DND-41 (cell line): ENCODE data around the gene KLHL28.

Source experiments
- EZH2 ChIP-seq: IDR thresholded peaks from 3 replicates; pipeline ENCODE4 v1.6.1; 2012; ENCODE audit warnings: borderline replicate concordance, low read depth, mild to moderate bottlenecking, moderate library complexity, low read length, inconsistent platforms; ENCODE audit not compliant: severe bottlenecking
- TF ChIP-seq, protein P1 (sequence below): IDR thresholded peaks from 2 replicates; pipeline ENCODE4 v1.5.1; 2012; ENCODE audit warnings: borderline replicate concordance, low read length, moderate library complexity, mild to moderate bottlenecking; ENCODE audit not compliant: poor library complexity, severe bottlenecking; ENCODE audit errors: extremely low read depth

DNA sequence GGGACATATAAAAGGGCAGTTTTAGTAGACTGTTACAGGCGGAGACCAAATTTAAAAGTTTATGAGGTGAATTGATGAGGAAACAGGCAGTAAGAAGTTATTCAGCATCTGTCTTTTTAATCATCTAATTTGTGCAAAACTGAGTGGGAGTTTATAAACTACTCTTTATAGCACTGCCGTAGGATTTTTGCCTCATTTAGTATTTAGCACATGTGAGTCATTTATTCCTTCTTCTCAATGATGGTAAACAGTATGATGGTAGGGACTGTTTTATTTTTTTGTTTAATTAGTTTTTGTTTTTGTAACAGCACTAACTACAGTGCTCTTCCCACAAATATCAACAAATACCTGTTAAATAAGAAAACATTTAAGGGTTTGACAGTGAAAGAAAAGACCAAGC, 20.8 kb upstream of the KLHL28 start:
- TF ChIP-seq, protein P1, sequence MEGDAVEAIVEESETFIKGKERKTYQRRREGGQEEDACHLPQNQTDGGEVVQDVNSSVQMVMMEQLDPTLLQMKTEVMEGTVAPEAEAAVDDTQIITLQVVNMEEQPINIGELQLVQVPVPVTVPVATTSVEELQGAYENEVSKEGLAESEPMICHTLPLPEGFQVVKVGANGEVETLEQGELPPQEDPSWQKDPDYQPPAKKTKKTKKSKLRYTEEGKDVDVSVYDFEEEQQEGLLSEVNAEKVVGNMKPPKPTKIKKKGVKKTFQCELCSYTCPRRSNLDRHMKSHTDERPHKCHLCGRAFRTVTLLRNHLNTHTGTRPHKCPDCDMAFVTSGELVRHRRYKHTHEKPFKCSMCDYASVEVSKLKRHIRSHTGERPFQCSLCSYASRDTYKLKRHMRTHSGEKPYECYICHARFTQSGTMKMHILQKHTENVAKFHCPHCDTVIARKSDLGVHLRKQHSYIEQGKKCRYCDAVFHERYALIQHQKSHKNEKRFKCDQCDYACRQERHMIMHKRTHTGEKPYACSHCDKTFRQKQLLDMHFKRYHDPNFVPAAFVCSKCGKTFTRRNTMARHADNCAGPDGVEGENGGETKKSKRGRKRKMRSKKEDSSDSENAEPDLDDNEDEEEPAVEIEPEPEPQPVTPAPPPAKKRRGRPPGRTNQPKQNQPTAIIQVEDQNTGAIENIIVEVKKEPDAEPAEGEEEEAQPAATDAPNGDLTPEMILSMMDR, result no peak
- TF ChIP-seq EZH2, result no peak
